Esophagus squamous epithelium (tissue), 4 donors: ENCODE results near the gene OBSL1.

ENCODE experiments used
- POLR2A ChIP-seq, 4 donors: fragments of 450-650 bp; IDR thresholded peaks; one replicate each; pipeline ENCODE4 v1.6.1; 2017; ENCODE audit warnings: antibody characterized with exemption in 4 of 4, mild to moderate bottlenecking in 4 of 4, moderate library complexity in 3 of 4
- TF ChIP-seq, protein P1 (sequence below), 6 experiments: fragments of 450-650 bp in 4 of 6; fragments of 200-600 bp in 2 of 6; sonication (generic) in 2 of 6; IDR thresholded peaks; one replicate each; pipeline ENCODE4 v1.5.1; 2016 to 2019; ENCODE audit warnings: antibody characterized with exemption in 6 of 6, mild to moderate bottlenecking in 4 of 6, moderate library complexity in 4 of 6

DNA sequence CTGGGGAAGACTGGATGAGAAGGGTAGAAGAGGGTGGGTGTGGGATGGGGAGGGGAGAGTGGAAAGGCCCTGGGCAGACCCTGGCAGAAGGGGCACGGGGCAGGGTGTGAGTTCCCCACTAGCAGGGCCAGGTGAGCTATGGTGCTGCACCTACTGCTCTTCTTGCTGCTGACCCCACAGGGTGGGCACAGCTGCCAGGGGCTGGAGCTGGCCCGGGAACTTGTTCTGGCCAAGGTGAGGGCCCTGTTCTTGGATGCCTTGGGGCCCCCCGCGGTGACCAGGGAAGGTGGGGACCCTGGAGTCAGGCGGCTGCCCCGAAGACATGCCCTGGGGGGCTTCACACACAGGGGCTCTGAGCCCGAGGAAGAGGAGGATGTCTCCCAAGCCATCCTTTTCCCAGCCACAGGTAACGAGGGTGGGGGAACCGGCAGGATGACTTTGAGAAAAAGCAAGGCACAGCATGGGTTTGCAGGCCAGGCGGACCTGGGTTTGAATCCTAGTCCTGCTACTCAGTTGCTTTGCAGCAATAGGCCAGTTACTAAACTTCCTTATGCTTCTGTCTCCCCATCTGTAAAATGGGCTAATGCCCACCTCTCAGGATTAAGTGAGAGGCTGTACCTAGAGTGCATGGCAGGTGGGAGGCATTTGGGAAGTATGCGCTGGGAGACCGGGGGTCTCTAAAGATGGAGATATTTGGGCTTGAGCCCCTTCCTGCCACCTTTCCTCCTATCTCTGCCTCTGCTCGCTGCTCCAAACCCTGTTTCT lies 1.1 kb upstream of the OBSL1 start, which contains the start of gene INHA:
- TF ChIP-seq, protein P1, sequence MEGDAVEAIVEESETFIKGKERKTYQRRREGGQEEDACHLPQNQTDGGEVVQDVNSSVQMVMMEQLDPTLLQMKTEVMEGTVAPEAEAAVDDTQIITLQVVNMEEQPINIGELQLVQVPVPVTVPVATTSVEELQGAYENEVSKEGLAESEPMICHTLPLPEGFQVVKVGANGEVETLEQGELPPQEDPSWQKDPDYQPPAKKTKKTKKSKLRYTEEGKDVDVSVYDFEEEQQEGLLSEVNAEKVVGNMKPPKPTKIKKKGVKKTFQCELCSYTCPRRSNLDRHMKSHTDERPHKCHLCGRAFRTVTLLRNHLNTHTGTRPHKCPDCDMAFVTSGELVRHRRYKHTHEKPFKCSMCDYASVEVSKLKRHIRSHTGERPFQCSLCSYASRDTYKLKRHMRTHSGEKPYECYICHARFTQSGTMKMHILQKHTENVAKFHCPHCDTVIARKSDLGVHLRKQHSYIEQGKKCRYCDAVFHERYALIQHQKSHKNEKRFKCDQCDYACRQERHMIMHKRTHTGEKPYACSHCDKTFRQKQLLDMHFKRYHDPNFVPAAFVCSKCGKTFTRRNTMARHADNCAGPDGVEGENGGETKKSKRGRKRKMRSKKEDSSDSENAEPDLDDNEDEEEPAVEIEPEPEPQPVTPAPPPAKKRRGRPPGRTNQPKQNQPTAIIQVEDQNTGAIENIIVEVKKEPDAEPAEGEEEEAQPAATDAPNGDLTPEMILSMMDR (IDR thresholded peaks at IDR 0.05): no peak
- no peak for TF ChIP-seq POLR2A (IDR thresholded peaks at IDR 0.05)
